ENCODE results near the gene CERK. TPM values are rescaled to one million over a fixed set of nuclear protein-coding genes. Genes with fewer than 3 reads are reported as not detected.
A peak's percentile ranks its signal among the peaks of the same experiment; 100 is the strongest.

Gene CERK
- total and polyA plus RNA-seq, 2 of the 13 experiments (the other 11 are each of a cell fraction or from before 2014, with no cell fraction given): 40.3 to 41.9 TPM

DNA sequence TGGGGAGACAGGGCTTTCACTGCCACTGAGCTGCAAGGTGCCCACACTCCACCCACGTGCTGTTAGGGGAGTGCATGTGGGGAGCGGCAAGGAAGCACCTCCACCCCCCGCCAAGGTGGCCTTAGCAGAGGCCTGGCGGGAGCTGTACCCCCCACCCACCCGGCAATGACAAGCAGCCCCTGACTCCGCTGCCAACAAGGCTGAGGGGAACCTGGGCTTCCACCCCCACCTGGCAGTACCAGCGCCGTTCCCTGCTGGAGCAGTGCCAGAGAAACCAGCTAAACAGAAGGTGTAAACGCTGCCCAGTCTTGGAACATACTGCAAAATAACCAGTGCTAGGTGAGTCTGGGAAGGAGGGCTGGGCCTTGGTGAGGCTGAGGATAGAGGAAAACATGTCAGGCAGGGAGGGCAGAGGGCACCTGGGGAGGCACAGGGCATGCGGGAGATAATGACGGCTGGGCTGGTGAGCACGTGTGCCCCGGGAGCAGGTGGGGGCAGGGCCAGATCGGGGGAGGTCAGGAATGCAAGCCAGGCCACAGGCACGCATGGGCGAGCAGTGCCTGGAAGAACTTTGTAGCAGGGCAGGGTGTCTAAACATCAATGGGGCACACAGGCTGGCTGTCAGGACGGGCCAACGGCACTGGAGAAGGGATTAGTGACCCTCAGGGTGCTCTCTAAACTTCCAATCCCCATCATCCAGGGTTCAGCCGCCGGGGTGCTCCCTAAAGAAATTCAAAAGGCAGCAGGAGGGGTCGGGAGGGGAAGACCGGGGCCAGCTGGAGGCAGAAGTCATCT lies 6.6 kb downstream of the CERK start (continued):
- peak; percentile 100 for TF ChIP-seq ZNF281 (CRISPR knock-in tag; IDR thresholded peaks at IDR 0.05; ENCODE audit: borderline replicate concordance)
- TF ChIP-seq SIN3A (IDR thresholded peaks at IDR 0.05; ENCODE audit: borderline replicate concordance, low read depth, low read length): peak; percentile 20; the same call in 1 of the 2 replicates
- no peak for TF ChIP-seq NPAS2 (CRISPR knock-in tag; IDR thresholded peaks at IDR 0.05; ENCODE audit: borderline replicate concordance)
- no peak for TF ChIP-seq ARHGAP35 (CRISPR knock-in tag; IDR thresholded peaks at IDR 0.05; ENCODE audit: borderline replicate concordance)
- TF ChIP-seq ZNF574 (CRISPR knock-in tag; IDR thresholded peaks at IDR 0.05): peak; percentile 84
- TF ChIP-seq ARNT2 (CRISPR knock-in tag; IDR thresholded peaks at IDR 0.05; ENCODE audit: low read depth): peak; percentile 81
- no peak for TF ChIP-seq RFX1 (IDR thresholded peaks at IDR 0.05)
- TF ChIP-seq ZNF337 (CRISPR knock-in tag; IDR thresholded peaks at IDR 0.05; ENCODE audit: borderline replicate concordance, low read depth): 0 out of 2 replicates have a peak, but pooled peaks have one; percentile 19
- peak; percentile 91 for TF ChIP-seq DPF2 (CRISPR knock-in tag; IDR thresholded peaks at IDR 0.05; ENCODE audit: borderline replicate concordance, low read depth)
- peak; percentile 78; the same call in 1 of the 2 replicates for TF ChIP-seq ESRRA (CRISPR knock-in tag; IDR thresholded peaks at IDR 0.05; ENCODE audit: low read depth)
- peak; percentile 97 for TF ChIP-seq PATZ1 (CRISPR knock-in tag; IDR thresholded peaks at IDR 0.05)
- peak; percentile 99 for TF ChIP-seq MYC (CRISPR knock-in tag; IDR thresholded peaks at IDR 0.05; ENCODE audit: borderline replicate concordance)
- TF ChIP-seq PAXIP1 (CRISPR knock-in tag; conservative IDR thresholded peaks at IDR 0.05): peak; percentile 94
- no peak for TF ChIP-seq ZNF749 (CRISPR knock-in tag; IDR thresholded peaks at IDR 0.05; ENCODE audit: borderline replicate concordance)
- TF ChIP-seq HDAC1 (CRISPR knock-in tag; IDR thresholded peaks at IDR 0.05): peak; percentile 97

Measured in HepG2 (cell line).